ENCODE results near the gene FURIN. TPM values are rescaled to one million over a fixed set of nuclear protein-coding genes. Genes with fewer than 3 reads are reported as not detected.

The FURIN gene
- total RNA-seq, 2 experiments from 2014 or later = 4.9 to 10.3 TPM

DNA sequence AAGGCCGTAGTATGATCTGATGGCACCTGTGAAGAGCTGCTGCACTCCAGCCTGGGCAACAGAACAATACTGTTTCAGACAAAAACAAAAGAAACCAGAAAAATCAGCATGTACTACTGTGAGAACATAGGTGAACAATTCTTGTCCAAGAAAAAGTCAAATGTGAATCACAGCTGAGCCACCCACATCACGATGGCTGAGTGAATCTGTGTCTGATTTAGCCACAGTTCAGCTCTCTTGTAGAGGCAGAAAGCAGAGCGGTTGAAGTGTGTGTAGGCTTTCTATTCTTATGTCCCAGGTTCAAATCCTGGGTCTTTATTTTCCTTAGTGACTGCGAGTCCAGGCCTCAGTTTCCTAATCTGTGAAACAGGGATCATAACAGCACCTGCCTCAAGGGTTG is 4.4 kb upstream of the FURIN start:
- Histone ChIP-seq H3K9me2 (ENCODE audit: insufficient read depth, low read length) (no peaks in the 10 kb centered on the region), H3K4me2 (ENCODE audit: low read length) (no peak overlapping the region), H4K20me1 (ENCODE audit: insufficient read depth, low read length) (no peaks in the 10 kb centered on the region), H3K4me3 (ENCODE audit: low read depth, low read length, poor library complexity, severe bottlenecking) (no peak overlapping the region), H3K36me3 (ENCODE audit: insufficient read depth, low read length) (no peaks in the 10 kb centered on the region), H2AFZ (ENCODE audit: low read length) (no peak overlapping the region), H3K27ac (ENCODE audit: low read depth, low read length, poor library complexity, severe bottlenecking) (no peak overlapping the region), H3K79me2 (ENCODE audit: insufficient read depth, low read depth, low read length) (no peaks in the 10 kb centered on the region), H3K4me1 (ENCODE audit: insufficient read depth, low read length, poor library complexity, severe bottlenecking) (peaks cover under 1% of the 10 kb centered on the region), H3K9me3 (ENCODE audit: low read length) (no peaks in the 10 kb centered on the region)
- TF ChIP-seq, protein P1, sequence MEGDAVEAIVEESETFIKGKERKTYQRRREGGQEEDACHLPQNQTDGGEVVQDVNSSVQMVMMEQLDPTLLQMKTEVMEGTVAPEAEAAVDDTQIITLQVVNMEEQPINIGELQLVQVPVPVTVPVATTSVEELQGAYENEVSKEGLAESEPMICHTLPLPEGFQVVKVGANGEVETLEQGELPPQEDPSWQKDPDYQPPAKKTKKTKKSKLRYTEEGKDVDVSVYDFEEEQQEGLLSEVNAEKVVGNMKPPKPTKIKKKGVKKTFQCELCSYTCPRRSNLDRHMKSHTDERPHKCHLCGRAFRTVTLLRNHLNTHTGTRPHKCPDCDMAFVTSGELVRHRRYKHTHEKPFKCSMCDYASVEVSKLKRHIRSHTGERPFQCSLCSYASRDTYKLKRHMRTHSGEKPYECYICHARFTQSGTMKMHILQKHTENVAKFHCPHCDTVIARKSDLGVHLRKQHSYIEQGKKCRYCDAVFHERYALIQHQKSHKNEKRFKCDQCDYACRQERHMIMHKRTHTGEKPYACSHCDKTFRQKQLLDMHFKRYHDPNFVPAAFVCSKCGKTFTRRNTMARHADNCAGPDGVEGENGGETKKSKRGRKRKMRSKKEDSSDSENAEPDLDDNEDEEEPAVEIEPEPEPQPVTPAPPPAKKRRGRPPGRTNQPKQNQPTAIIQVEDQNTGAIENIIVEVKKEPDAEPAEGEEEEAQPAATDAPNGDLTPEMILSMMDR (conservative IDR thresholded peaks at IDR 0.05; ENCODE audit: low read length) = no peak
- no peak for TF ChIP-seq EZH2phosphoT487 (IDR thresholded peaks at IDR 0.05; ENCODE audit: borderline replicate concordance, low read depth, low read length)
- DNase-seq (ENCODE audit: low spot score) = no peak
- BruUV-seq (replicated peaks) = no TSS peak
- CTCF ChIA-PET (ENCODE audit: unreplicated experiment) = no interaction called here
- POLR2A ChIA-PET = interaction anchor here (0.6 kb wide), 1 partner anchor 535 kb away, joined by 4 read pairs; no protein-coding TSS in a partner anchor
- intact Hi-C loops (cut with micrococcal nuclease; ENCODE audit: unreplicated experiment) = no loop called here

DNA sequence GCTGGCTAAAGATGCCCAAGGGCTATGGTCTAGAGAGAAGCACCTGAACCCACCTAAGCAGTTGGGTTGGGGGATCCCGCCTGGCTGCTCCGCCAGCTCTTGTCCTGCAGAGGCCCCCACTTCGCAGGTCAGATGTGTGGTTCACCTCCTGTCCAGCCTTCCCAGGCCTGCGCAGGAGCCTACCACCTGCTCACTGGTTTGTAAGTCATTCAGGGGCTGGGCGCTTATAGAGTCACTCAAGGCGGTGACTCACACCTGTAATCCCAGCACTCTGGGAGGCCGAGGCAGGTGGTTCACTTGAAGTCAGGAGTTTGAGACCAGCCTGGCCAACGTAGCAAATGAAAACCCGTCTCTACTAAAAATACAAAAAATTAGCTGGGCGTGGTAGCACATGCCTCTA is 3.9 kb upstream of the FURIN start:
- Histone ChIP-seq H3K27ac (ENCODE audit: low read depth, low read length, poor library complexity, severe bottlenecking) (no peak overlapping the region), H2AFZ (ENCODE audit: low read length) (no peak overlapping the region), H4K20me1 (ENCODE audit: insufficient read depth, low read length) (no peaks in the 10 kb centered on the region), H3K4me1 (ENCODE audit: insufficient read depth, low read length, poor library complexity, severe bottlenecking) (peaks cover 5% of the 10 kb centered on the region), H3K4me3 (ENCODE audit: low read depth, low read length, poor library complexity, severe bottlenecking) (no peak overlapping the region), H3K9me3 (ENCODE audit: low read length) (no peaks in the 10 kb centered on the region), H3K79me2 (ENCODE audit: insufficient read depth, low read depth, low read length) (no peaks in the 10 kb centered on the region), H3K9me2 (ENCODE audit: insufficient read depth, low read length) (no peaks in the 10 kb centered on the region), H3K4me2 (ENCODE audit: low read length) (no peak overlapping the region), H3K36me3 (ENCODE audit: insufficient read depth, low read length) (no peaks in the 10 kb centered on the region)
- TF ChIP-seq, protein P1 (conservative IDR thresholded peaks at IDR 0.05; ENCODE audit: low read length) = no peak
- TF ChIP-seq EZH2phosphoT487 (IDR thresholded peaks at IDR 0.05; ENCODE audit: borderline replicate concordance, low read depth, low read length) = no peak
- BruUV-seq (replicated peaks) = no TSS peak
- POLR2A ChIA-PET = interaction anchor here (0.6 to 0.8 kb wide), 4 partner anchors 65 to 536 kb away, joined by 3 to 7 read pairs (median 4); no protein-coding TSS in a partner anchor
- no peak for DNase-seq (ENCODE audit: low spot score)
- CTCF ChIA-PET (ENCODE audit: unreplicated experiment) = no interaction called here
- intact Hi-C loops (cut with micrococcal nuclease; ENCODE audit: unreplicated experiment) = no loop called here

DNA sequence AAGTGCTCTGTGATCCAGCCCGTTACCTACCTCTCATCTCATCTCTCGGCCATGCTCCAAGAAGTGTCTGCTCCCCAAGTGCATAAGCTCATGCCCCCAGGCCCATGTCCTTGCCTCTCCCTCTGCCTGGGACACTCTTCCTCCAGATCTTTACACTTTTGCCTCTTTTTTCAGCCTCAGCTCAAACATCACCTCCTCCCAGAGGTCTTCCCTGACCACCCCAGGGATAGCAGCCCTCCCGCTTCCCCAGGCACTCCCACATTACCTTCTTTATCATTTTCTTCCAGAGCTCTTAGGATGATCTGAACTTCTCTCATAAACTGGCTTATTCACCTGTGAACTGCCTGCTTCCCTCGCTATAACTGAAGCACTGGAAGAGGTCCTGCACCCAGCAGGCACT is 2.7 kb upstream of the FURIN start:
- H2AFZ ChIP-seq (ENCODE audit: low read length) = no peak overlapping the region

More for the DNA sequence above, 2.7 kb upstream of the FURIN start:
- CTCF ChIA-PET (ENCODE audit: unreplicated experiment) = no interaction called here
- no peak overlapping the region for H3K4me3 ChIP-seq (ENCODE audit: low read depth, low read length, poor library complexity, severe bottlenecking)
- H3K79me2 ChIP-seq (ENCODE audit: insufficient read depth, low read depth, low read length) = no peaks in the 10 kb centered on the region
- no peaks in the 10 kb centered on the region for H3K9me2 ChIP-seq (ENCODE audit: insufficient read depth, low read length)
- intact Hi-C loops (cut with micrococcal nuclease; ENCODE audit: unreplicated experiment) = no loop called here
- POLR2A ChIA-PET = interaction anchor here (0.6 kb wide), 1 partner anchor 353 kb away, joined by 3 read pairs; no protein-coding TSS in a partner anchor
- BruUV-seq (replicated peaks) = no TSS peak
- H3K9me3 ChIP-seq (ENCODE audit: low read length) = no peaks in the 10 kb centered on the region
- H3K4me1 ChIP-seq (ENCODE audit: insufficient read depth, low read length, poor library complexity, severe bottlenecking) = peaks cover 17% of the 10 kb centered on the region
- no peak for TF ChIP-seq EZH2phosphoT487 (IDR thresholded peaks at IDR 0.05; ENCODE audit: borderline replicate concordance, low read depth, low read length)
- TF ChIP-seq, protein P1 (conservative IDR thresholded peaks at IDR 0.05; ENCODE audit: low read length) = no peak
- no peak overlapping the region for H3K27ac ChIP-seq (ENCODE audit: low read depth, low read length, poor library complexity, severe bottlenecking)
- no peaks in the 10 kb centered on the region for H3K36me3 ChIP-seq (ENCODE audit: insufficient read depth, low read length)
- no peaks in the 10 kb centered on the region for H4K20me1 ChIP-seq (ENCODE audit: insufficient read depth, low read length)
- DNase-seq (ENCODE audit: low spot score) = no peak
- H3K4me2 ChIP-seq (ENCODE audit: low read length) = no peak overlapping the region
